Ishikawa (cell line): ENCODE measurements around the gene PKP4.

ENCODE experiments used
- CEBPB ChIP-seq: IDR thresholded peaks from 2 replicates; pipeline ENCODE4 v1.6.1; 2012
- CREB1 ChIP-seq: IDR thresholded peaks from 2 replicates; pipeline ENCODE4 v1.6.1; 2012; ENCODE audit warnings: low read depth
- EGR1 ChIP-seq: IDR thresholded peaks from 2 replicates; pipeline ENCODE4 v1.6.1; 2012
- EP300 ChIP-seq: IDR thresholded peaks from 2 replicates; pipeline ENCODE4 v1.6.1; 2012; ENCODE audit warnings: borderline replicate concordance
- FOXM1 ChIP-seq: IDR thresholded peaks from 2 replicates; pipeline ENCODE4 v1.6.1; 2012; ENCODE audit warnings: low read depth, borderline replicate concordance
- MAX ChIP-seq: IDR thresholded peaks from 2 replicates; pipeline ENCODE4 v1.6.1; 2012
- NFIC ChIP-seq: IDR thresholded peaks from 2 replicates; pipeline ENCODE4 v1.6.1; 2012
- RAD21 ChIP-seq: IDR thresholded peaks from 2 replicates; pipeline ENCODE4 v1.6.1; 2012; ENCODE audit warnings: low read depth
- REST ChIP-seq: IDR thresholded peaks from 2 replicates; pipeline ENCODE4 v1.6.1; 2012; ENCODE audit warnings: low read depth, mild to moderate bottlenecking
- TAF1 ChIP-seq: IDR thresholded peaks from 2 replicates; pipeline ENCODE4 v1.6.1; 2012; ENCODE audit warnings: low read depth, mild to moderate bottlenecking
- TCF12 ChIP-seq: IDR thresholded peaks from 2 replicates; pipeline ENCODE4 v1.6.1; 2012; ENCODE audit warnings: low read depth
- TEAD4 ChIP-seq: IDR thresholded peaks from 2 replicates; pipeline ENCODE4 v1.6.1; 2012
- USF1 ChIP-seq: IDR thresholded peaks from 2 replicates; pipeline ENCODE4 v1.6.1; 2012
- YY1 ChIP-seq: IDR thresholded peaks from 2 replicates; pipeline ENCODE4 v1.6.1; 2012; ENCODE audit warnings: low read depth
- ZBTB7A ChIP-seq: IDR thresholded peaks from 2 replicates; pipeline ENCODE4 v1.6.1; 2012; ENCODE audit warnings: low read depth

The PKP4 gene

GRCh38 chr2:158724803-158725381 is 268.1 kb downstream of the PKP4 start:
- no peak for TF ChIP-seq NFIC
- TF ChIP-seq RAD21: 0 out of 2 replicates have a peak, but pooled peaks have one; percentile 4
- TF ChIP-seq TEAD4: peak; percentile 25; the same call in 1 of the 2 replicates

- TF ChIP-seq RAD21: no peak
- no peak for TF ChIP-seq ZBTB7A
- no peak for TF ChIP-seq TEAD4
- no peak for TF ChIP-seq TCF12
- TF ChIP-seq CEBPB: no peak
- TF ChIP-seq YY1: no peak
- TF ChIP-seq TAF1: no peak
- TF ChIP-seq MAX: no peak
- TF ChIP-seq NFIC: no peak
- TF ChIP-seq EGR1: no peak
- TF ChIP-seq EP300: no peak
These were observed 268.7 kb downstream of the PKP4 start for GRCh38 chr2:158725441-158725891.

- TF ChIP-seq EP300 (no peak), YY1 (no peak), TEAD4 (no peak), EGR1 (no peak)
These were observed 270.3 kb downstream of the PKP4 start for GRCh38 chr2:158726911-158727592.

GRCh38 chr2:158728422-158728821 is 271.7 kb downstream of the PKP4 start:
- TF ChIP-seq USF1 (no peak), EGR1 (no peak), RAD21 (no peak), TEAD4 (no peak), FOXM1 (no peak), TAF1 (no peak), CREB1 (no peak), YY1 (no peak), TCF12 (no peak), MAX (no peak), EP300 (no peak), ZBTB7A (no peak), NFIC (no peak), REST (no peak), CEBPB (no peak)

GRCh38 chr2:158729451-158729850 is 272.7 kb downstream of the PKP4 start:
- TF ChIP-seq NFIC (no peak), RAD21 (no peak), USF1 (no peak), YY1 (no peak)

- no peak for TF ChIP-seq MAX
- no peak for TF ChIP-seq EGR1
- TF ChIP-seq TCF12: no peak
- TF ChIP-seq ZBTB7A: no peak
- no peak for TF ChIP-seq TEAD4
- no peak for TF ChIP-seq TAF1
- TF ChIP-seq YY1: no peak
- no peak for TF ChIP-seq REST
- no peak for TF ChIP-seq FOXM1
- TF ChIP-seq CREB1: no peak
These were observed 273.3 kb downstream of the PKP4 start for GRCh38 chr2:158729873-158730620.
